Esophagus muscularis mucosa (tissue), 4 donors: Measurements from ENCODE around the gene PPM1D. TPM values are rescaled to one million over a fixed set of nuclear protein-coding genes. Genes with fewer than 3 reads are reported as not detected.

Experiments
- DNase-seq: peaks from one replicate; pipeline ENCODE4 v3.0.0-alpha.2; 2017; ENCODE audit errors: extremely low spot score
- H3K27ac ChIP-seq, 4 donors: fragments of 200-600 bp; sonication (generic); replicated peaks in 1 of 4; 1 replicate in 3 of 4; 2 replicates in 1 of 4; pipeline ENCODE4 v1.5.1; 2016 to 2019; ENCODE audit warnings: mild to moderate bottlenecking in 1 of 4
- H3K27me3 ChIP-seq, 4 donors: fragments of 200-600 bp; sonication (generic); one replicate each; pipeline versions ENCODE4 v1.5.1 to v1.6.0; 2016 to 2019
- H3K36me3 ChIP-seq, 4 donors: fragments of 200-600 bp; sonication (generic); one replicate each; pipeline ENCODE4 v1.5.1; 2016 to 2019
- H3K4me1 ChIP-seq, 4 donors: fragments of 200-600 bp; sonication (generic); one replicate each; pipeline ENCODE4 v1.5.1; 2016 to 2019
- H3K4me3 ChIP-seq, 4 donors: fragments of 200-600 bp; sonication (generic); 1 replicate in 2 of 4; 2 replicates in 2 of 4; pipeline ENCODE4 v1.5.1; 2016 to 2019; ENCODE audit warnings: mild to moderate bottlenecking in 4 of 4, moderate library complexity in 1 of 4
- H3K9me3 ChIP-seq, 4 donors: fragments of 200-600 bp; sonication (generic); 1 replicate in 3 of 4; 2 replicates in 1 of 4; pipeline ENCODE4 v1.5.1; 2016 to 2019
- EP300 ChIP-seq: sonication (generic); formaldehyde crosslinking; IDR thresholded peaks from one replicate; pipeline ENCODE4 v1.6.1; 2017; ENCODE audit warnings: antibody characterized with exemption
- POLR2A ChIP-seq: fragments of 450-650 bp; IDR thresholded peaks from one replicate; pipeline ENCODE4 v1.6.1; 2017; ENCODE audit warnings: antibody characterized with exemption, moderate library complexity, mild to moderate bottlenecking, low read depth
- POLR2AphosphoS5 ChIP-seq, 2 donors: sonication (generic); formaldehyde crosslinking; IDR thresholded peaks; one replicate each; pipeline ENCODE4 v1.6.1; 2017; ENCODE audit warnings: antibody characterized with exemption in 2 of 2
- WGBS: methylation state at CpG from one replicate; pipeline ENCODE4 v1.1.5; 2018; 5-methylcytosine and 5-hydroxymethylcytosine counted together
- intact Hi-C: fragments of 100-400 bp; cut with DNase I; formaldehyde crosslinking; loops from one replicate; pipeline ENCODE4 v1.15.1; 2023
- total RNA-seq, 4 donors: library from RNA; depleted of rRNA; stranded (reverse); fragments of >200 nt; gene quantifications; one replicate each; pipeline versions ENCODE4 v1.1.0 to v1.2.1, GENCODE V29; 2016
- TF ChIP-seq, protein P1 (sequence below), 3 experiments: fragments of 200-600 bp in 2 of 3; fragments of 450-650 bp in 1 of 3; sonication (generic) in 2 of 3; IDR thresholded peaks; one replicate each; pipeline ENCODE4 v1.5.1; 2017 to 2019; ENCODE audit warnings: antibody characterized with exemption in 3 of 3, mild to moderate bottlenecking in 2 of 3, moderate library complexity in 1 of 3

Gene PPM1D
- total RNA-seq, 4 donors from 2014 or later, result 7.9 to 18.9 (median 13.0) TPM

DNA sequence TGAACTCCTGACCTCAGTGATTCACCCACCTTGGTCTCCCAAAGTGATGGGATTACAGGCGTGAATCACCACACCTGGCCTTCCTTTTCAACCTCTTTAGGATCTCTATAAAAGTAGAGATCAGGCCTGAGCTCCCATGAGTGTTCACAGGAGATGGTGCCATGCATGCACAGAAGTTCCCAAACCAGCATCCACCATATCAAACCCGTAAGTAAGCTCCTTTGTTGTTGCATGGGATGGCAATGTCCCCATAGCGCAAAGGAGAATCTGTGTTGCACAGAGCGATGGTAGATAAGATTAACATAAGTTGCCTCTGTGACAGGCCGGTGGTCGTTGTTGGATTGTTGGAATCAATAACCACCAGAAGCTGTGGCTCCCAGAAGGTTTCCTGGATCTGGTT, 34.8 kb upstream of the PPM1D start:
- Histone ChIP-seq H3K36me3 (no peaks in the 10 kb centered on the region), H3K27me3 (no peaks in the 10 kb centered on the region), H3K27ac (no peak overlapping the region), H3K9me3 (no peaks in the 10 kb centered on the region), H3K4me3 (no peak overlapping the region), H3K4me1 (peaks cover 0 to 11% (median 7%) of the 10 kb centered on the region in 4 donors)
- WGBS, result 98% methylated on average over 6 of the region's 6 CpGs
- DNase-seq, result no peak
- intact Hi-C loops, result no loop called here
- TF ChIP-seq, protein P1, sequence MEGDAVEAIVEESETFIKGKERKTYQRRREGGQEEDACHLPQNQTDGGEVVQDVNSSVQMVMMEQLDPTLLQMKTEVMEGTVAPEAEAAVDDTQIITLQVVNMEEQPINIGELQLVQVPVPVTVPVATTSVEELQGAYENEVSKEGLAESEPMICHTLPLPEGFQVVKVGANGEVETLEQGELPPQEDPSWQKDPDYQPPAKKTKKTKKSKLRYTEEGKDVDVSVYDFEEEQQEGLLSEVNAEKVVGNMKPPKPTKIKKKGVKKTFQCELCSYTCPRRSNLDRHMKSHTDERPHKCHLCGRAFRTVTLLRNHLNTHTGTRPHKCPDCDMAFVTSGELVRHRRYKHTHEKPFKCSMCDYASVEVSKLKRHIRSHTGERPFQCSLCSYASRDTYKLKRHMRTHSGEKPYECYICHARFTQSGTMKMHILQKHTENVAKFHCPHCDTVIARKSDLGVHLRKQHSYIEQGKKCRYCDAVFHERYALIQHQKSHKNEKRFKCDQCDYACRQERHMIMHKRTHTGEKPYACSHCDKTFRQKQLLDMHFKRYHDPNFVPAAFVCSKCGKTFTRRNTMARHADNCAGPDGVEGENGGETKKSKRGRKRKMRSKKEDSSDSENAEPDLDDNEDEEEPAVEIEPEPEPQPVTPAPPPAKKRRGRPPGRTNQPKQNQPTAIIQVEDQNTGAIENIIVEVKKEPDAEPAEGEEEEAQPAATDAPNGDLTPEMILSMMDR (IDR thresholded peaks at IDR 0.05), result no peak
- TF ChIP-seq POLR2A (no peak), EP300 (no peak), POLR2AphosphoS5 (IDR thresholded peaks at IDR 0.05) (no peak)

DNA sequence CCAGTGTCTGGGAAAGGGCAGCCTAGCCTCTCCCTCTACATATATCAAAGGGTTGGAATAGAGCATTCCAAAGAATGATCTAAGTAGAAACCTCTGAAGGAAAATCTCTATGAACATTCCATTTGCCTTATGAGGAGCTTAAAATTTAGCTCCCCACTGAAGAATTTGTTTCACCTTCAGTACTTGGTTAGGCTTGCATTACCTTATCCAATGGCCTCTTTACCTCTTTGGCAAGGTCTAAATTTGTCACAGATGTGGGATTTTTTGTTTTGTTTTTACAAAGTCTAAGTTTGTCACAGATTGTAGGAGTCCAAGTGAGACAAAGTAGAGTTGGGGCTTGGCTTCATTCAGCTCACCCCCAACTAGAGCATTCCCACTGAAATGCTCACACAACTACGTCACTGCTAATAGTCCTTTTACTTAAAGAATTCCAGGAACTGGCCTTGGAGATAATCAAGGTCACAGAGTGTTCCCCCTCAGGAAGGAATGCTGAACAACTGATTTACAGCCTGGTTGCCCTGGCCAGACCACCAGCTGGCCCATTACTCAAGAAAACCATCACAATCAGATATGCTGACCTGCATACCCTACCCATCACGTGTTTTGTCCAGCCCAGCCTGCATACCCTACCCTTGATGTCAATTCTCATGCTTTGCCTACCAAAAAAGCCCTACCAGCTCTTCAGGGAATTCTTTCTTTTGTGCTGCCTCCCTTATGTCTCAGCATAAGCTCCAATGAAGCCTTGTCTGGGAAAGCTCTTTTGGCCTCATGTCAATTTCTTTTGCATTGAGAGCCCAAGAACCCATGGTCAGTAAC, 26.5 kb upstream of the PPM1D start:
- Histone ChIP-seq H3K27me3 (no peaks in the 10 kb centered on the region), H3K9me3 (no peaks in the 10 kb centered on the region), H3K27ac (peak overlapping the region; percentile 42 to 68 (median 57)), H3K4me3 (no peak overlapping the region), H3K4me1 (peaks cover 32 to 41% (median 35%) of the 10 kb centered on the region in 4 donors), H3K36me3 (no peaks in the 10 kb centered on the region)
- intact Hi-C loops, result no loop called here
- DNase-seq, result no peak
- WGBS, result 40% methylated on average over 2 of the region's 2 CpGs
- peak; percentile 41 to 53 for TF ChIP-seq POLR2AphosphoS5 (IDR thresholded peaks at IDR 0.05)
- TF ChIP-seq POLR2A, result no peak

DNA sequence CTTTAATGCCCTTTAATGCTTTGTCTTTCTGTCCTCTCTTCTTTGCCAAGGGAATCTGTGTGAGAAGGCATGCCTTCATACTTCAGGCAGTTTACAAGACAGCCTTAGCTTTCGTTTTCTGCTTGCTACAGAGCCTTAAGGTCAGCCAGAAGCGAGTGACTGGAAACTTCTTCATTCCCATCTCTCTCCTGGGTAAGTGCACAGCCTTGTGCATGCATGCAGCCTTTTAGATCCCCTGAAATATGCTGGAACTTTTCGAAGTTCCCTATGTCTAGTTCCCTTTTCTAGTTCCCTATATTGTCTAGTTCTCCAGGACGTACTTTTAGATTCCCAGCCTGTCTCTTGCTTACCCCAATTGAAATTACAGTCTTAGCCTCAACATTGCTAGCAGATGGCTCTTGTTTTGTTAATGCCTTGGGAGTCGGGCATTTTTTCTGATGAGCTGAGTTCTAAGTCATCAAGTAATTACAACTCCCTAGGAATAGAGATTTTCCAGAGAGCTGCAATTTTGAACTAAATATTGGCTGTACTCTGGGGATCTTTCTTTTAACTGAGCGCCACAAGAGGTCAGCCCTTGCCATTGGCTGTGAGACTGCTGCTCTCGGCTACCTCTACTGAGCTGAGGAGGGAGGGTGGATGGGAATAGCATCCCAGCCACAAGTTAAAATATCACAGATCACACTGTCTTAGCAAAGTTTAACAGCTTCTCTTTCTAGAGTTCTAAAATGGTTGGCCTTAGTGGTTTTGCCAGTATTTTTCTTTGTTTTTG, 22.7 kb upstream of the PPM1D start:
- Histone ChIP-seq H3K27me3 (no peaks in the 10 kb centered on the region), H3K4me3 (peak overlapping the region; percentile 42 to 54 (median 51)), H3K36me3 (no peaks in the 10 kb centered on the region), H3K4me1 (peaks cover 19 to 37% (median 34%) of the 10 kb centered on the region in 4 donors), H3K9me3 (no peaks in the 10 kb centered on the region), H3K27ac (peak overlapping the region; percentile 75 to 79 (median 78))
- peak; percentile 55 to 60 for TF ChIP-seq POLR2AphosphoS5 (IDR thresholded peaks at IDR 0.05)
- TF ChIP-seq POLR2A, result no peak
- TF ChIP-seq, protein P1 (IDR thresholded peaks at IDR 0.05), result peak; percentile 46 to 63 (median 50)
- TF ChIP-seq EP300, result no peak
- 9% methylated on average over 7 of the region's 7 CpGs for WGBS
- DNase-seq, result no peak
- intact Hi-C loops, result loop anchor here (2.0 kb wide), 1 partner anchor 61 kb away; no protein-coding TSS in a partner anchor

DNA sequence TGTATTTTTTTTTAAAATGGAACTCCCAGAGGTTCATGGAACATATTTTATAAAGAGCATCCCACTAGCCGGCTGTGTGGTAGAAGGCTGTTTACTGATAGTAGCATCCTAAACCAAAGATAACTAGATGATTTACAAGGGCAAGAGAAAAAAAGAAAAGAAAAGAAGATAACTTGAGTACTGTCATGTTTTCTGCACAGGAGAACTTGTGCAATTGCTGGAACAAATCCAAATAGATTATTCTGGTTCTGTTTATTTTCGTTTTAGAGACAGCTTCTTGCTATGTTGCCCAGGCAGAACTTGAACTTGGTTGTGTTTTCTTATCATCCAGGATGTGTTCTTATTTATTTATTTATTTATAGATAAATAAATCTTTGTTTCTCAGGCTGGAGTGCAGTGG, 20.9 kb upstream of the PPM1D start:
- H3K9me3 ChIP-seq, result no peaks in the 10 kb centered on the region
- DNase-seq, result no peak
- TF ChIP-seq EP300 (no peak), POLR2AphosphoS5 (IDR thresholded peaks at IDR 0.05) (no peak), POLR2A (no peak)
- TF ChIP-seq, protein P1 (IDR thresholded peaks at IDR 0.05), result no peak
- no peaks in the 10 kb centered on the region for H3K36me3 ChIP-seq
- WGBS, result 45% methylated on average over 2 of the region's 2 CpGs
- no peaks in the 10 kb centered on the region for H3K27me3 ChIP-seq
- H3K4me1 ChIP-seq, result peaks cover 13 to 36% (median 32%) of the 10 kb centered on the region in 4 donors
- H3K4me3 ChIP-seq, result no peak overlapping the region
- H3K27ac ChIP-seq, result peak overlapping the region in 2 of 4 donors; percentile 22 to 78
- intact Hi-C loops, result no loop called here

DNA sequence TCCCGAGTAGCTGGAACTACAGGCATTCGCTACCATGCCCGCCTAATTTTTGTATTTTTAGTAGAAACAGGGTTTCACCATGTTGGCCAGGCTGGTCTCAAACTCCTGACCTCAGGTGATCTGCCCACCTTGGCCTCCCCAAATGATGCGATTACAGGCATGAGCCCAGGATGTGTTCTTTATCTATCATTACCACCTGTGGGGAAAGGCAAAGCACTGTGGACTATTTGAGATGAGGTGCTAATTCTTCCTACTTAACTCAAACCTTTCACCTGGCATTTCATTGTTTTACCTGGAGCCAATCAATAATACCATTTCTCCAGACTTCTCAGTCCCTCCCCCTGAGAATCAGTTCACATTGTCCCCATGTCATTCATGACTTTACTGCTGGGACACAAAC, 20.4 kb upstream of the PPM1D start:
- no peak overlapping the region for H3K4me3 ChIP-seq
- peak overlapping the region in 1 of 4 donors; percentile 22 for H3K27ac ChIP-seq
- TF ChIP-seq POLR2AphosphoS5 (IDR thresholded peaks at IDR 0.05) (no peak), EP300 (no peak), POLR2A (no peak)
- TF ChIP-seq, protein P1 (IDR thresholded peaks at IDR 0.05), result no peak
- no peak for DNase-seq
- H3K9me3 ChIP-seq, result no peaks in the 10 kb centered on the region
- H3K27me3 ChIP-seq, result no peaks in the 10 kb centered on the region
- intact Hi-C loops, result no loop called here
- H3K36me3 ChIP-seq, result no peaks in the 10 kb centered on the region
- H3K4me1 ChIP-seq, result peaks cover 13 to 36% (median 32%) of the 10 kb centered on the region in 4 donors
- WGBS, result 98% methylated on average over 4 of the region's 4 CpGs
